Transverse colon (tissue), 3 donors: ENCODE results near the gene POU2F1.

Experiments
- CTCF ChIP-seq, 5 experiments: fragments of 200-600 bp in 3 of 5; fragments of 450-650 bp in 2 of 5; sonication (generic) in 3 of 5; IDR thresholded peaks; 1 replicate in 2 of 5; 2 replicates in 3 of 5; pipeline ENCODE4 v1.5.1; 2016 to 2017; ENCODE audit warnings: antibody characterized with exemption in 5 of 5, inconsistent platforms in 3 of 5, mild to moderate bottlenecking in 2 of 5, moderate library complexity in 1 of 5
- EP300 ChIP-seq: sonication (generic); formaldehyde crosslinking; IDR thresholded peaks from one replicate; pipeline ENCODE4 v1.6.1; 2017; ENCODE audit warnings: antibody characterized with exemption, low read depth
- POLR2A ChIP-seq: fragments of 450-650 bp; IDR thresholded peaks from one replicate; pipeline ENCODE4 v1.6.1; 2016; ENCODE audit warnings: antibody characterized with exemption, mild to moderate bottlenecking, moderate library complexity

GRCh38 chr1:167227934-167228378 is 7.3 kb downstream of the POU2F1 start:
- TF ChIP-seq EP300 (no peak), CTCF (IDR thresholded peaks at IDR 0.05) (no peak), POLR2A (no peak)
